HG03439 (cell line): ENCODE data around the gene MCUB.
A peak's percentile ranks its signal among the peaks of the same experiment; 100 is the strongest.
"Not testable (repeated sequence)": the region's sequence is repeated elsewhere in the genome, so short reads cannot be mapped to it uniquely, and the experiment has no call there.

Source experiments
- ATAC-seq: cut with Tn5 transposase; IDR thresholded peaks from one replicate; pipeline ENCODE4 v1.9.1; 2021; ENCODE audit warnings: mild to moderate bottlenecking, moderate library complexity; ENCODE audit not compliant: unreplicated experiment

Gene MCUB

GRCh38 chr4:109559983-109560686 lies at the start of gene MCUB:
Gene MCUB, plus strand, starts transcription at chr4:109560246. Its CDS starts 92 bp downstream, at chr4:109560338.
- ATAC-seq: peak; percentile 86

GRCh38 chr4:109510687-109511086 lies 49.4 kb upstream of the MCUB start:
- ATAC-seq: no peak

- no peak for ATAC-seq
These were observed 48.6 kb upstream of the MCUB start for GRCh38 chr4:109511414-109511813.

DNA sequence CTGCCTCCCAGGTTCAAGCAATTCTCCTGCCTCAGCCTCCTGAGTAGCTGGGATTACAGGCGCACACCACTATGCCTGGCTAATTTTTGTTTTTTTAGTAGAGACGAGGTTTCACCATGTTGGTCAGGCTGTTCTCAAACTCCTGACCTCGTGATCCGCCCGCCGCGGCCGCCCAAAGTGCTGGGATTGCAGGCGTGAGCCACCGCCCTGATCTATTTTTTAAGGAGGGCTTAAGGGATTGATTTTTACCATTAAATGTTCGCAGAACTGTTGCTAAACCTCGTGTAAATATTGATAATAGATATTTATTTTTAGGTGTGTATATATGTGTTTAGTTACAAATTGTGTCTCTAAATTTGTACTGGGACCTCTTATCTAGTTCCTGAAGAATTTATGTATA lies 46.7 kb upstream of the MCUB start:
- ATAC-seq: not testable (repeated sequence)

GRCh38 chr4:109532182-109532581 lies 27.9 kb upstream of the MCUB start:
- no peak for ATAC-seq

DNA sequence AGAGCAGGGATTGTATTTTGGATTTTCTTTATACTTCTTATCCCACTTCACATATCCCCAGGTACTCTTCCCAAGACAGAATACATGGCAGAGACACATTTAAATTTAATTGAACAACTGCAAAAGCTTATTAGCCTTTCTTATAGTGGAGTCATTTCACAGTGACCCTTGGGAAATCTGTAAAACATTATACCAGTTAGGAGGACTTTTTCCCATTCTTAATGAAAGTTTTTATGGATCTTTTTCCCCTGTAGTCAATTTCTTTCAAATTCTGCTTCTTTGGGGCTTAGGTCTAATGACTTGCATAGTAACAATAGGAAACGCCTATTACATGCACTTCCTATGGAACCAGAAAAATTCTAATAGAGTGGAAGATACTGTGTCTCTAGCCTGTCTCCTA lies 14.6 kb upstream of the MCUB start:
- no peak for ATAC-seq

GRCh38 chr4:109547394-109547793 lies 12.7 kb upstream of the MCUB start:
- ATAC-seq: no peak

DNA sequence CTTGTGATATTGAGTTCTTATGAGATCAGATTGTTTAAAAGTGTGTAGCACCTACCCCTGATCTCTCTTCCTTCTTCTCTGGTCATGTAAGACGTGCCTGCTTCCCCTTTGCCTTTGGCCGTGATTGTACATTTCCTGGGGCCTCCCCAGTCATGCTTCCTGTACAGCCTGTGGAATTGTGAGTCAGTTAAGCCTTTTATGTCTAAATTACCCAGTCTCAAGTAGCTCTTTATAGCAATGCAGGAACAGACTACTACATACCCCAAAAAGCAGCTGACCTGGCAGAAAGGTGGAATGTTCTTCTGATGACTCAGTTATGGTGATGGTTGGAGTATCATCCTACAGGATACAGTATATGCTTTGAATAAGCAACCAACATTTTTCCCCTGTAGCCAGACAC lies 11.4 kb upstream of the MCUB start:
- no peak for ATAC-seq

- no peak for ATAC-seq
These were observed 7.8 kb upstream of the MCUB start for GRCh38 chr4:109552237-109552636.

DNA sequence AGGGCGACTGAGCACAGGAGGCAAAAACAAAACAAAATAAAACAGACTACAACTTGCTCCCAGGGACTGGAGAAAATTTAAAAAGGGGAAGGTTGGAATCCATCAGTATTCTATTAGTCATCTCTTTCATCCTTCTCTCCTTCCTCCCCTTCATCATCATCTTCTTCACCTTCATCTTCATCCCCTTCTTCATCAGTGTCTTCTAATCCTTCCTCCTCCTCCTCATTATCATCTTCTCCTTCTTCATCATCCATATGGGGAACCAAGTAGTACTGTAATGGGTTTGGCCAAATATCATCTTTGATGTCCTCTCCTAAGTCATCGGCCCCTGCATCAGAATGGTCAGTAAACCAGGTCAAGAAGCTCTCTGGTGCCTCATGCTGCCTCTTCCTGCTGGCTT lies 6.9 kb upstream of the MCUB start:
- no peak for ATAC-seq

DNA sequence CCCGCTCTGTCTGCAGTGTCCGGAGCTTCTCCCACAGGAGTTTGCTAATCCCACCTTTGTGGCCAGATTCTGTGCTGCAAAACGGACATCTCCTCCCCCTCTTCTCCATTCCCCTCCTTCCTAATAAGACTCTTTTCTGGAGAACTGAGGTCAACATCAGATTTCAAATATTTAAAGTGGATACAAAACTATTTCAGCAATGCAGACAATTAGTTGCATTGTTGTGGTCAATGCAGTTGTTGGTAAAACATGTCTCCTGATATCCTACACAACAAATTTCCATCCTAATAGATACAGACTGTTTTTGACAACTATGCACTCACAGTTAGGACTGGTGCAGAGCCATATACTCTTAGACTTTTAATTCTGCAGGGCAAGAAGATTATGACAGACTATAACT lies 5.1 kb upstream of the MCUB start:
- no peak for ATAC-seq

DNA sequence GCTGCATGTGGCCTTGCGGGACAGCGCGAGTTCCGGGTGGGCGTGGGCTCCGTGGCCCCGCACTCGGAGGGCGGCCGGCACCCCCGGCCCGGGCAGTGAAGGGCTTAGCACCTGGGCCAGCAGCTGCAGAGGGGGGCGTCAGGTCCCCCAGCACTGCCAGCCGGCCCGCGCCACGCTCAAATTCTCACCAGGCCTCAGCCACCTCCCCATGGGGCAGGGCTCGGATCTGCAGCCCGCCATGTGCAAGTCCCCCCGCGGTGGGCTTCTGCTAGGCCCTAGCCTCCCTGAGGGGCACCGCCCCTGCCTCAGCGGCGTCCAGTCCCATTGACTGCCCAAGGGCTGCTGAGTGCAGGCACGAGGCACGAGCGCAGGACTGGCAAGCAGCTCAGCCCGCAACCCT lies 2.6 kb upstream of the MCUB start:
- ATAC-seq: no peak

DNA sequence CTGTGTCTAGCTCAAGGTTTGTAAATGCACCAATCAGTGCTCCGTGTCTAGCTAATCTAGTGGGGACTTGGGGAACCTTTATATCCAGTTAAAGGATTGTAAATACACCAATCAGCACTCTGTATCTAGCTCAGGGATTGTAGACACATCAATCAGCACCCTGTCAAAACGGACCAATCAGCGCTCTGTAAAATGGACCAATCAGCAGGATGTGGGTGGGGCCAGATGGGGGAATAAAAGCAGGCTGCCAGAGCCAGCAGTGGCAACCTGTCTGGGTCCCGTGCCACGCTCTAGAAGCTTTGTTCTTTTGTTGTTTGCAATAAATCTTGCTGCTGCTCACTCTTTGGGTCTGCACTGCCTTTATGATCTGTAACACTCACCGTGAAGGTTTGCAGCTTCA lies 2.0 kb upstream of the MCUB start:
- not testable (repeated sequence) for ATAC-seq

- peak; percentile 36 for ATAC-seq
These were observed 442 bp upstream of the MCUB start for GRCh38 chr4:109559625-109559982.

GRCh38 chr4:109560687-109561461 lies 828 bp downstream of the MCUB start:
- ATAC-seq: peak; percentile 58

- no peak for ATAC-seq
These were observed 2.6 kb downstream of the MCUB start for GRCh38 chr4:109562457-109563239.

DNA sequence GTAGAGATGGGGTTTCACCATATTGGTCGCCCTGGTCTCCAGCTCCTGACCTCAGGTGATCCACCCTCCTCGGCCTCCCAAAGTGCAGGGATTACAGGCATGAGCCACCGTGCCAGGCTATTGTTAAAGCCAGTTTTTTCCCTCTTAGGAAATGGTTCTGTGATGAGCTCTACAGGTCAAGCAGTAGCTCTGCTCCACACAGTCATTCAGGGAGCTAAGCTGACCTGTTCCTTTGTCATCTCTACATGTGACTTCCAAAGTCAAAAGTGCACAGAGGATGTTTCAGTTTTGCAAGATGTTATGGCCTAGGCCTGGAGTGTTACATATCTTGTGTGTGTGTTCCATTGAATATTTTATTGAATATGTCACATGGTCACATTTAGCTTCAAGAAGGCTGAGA lies 11.4 kb downstream of the MCUB start:
- no peak for ATAC-seq

DNA sequence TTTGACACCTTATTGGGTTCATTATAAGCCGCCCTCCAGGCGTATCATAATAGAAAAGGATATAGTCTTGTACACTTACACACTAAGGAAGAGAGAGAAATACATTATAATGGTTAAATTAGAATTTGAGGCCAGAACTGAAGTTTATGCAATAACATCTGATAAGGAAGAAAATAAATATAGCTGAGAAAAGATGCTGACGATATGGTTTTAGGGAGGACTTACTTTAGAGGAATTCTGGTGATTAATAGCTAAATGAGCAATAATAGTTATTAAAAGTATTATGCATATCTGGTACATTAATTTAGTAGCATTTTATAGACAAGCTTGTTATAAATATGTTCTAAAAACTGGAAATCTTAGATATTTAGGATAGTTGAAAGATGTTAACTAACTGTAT lies 12.1 kb downstream of the MCUB start:
- no peak for ATAC-seq

GRCh38 chr4:109574443-109574850 lies 14.4 kb downstream of the MCUB start:
- ATAC-seq: no peak

DNA sequence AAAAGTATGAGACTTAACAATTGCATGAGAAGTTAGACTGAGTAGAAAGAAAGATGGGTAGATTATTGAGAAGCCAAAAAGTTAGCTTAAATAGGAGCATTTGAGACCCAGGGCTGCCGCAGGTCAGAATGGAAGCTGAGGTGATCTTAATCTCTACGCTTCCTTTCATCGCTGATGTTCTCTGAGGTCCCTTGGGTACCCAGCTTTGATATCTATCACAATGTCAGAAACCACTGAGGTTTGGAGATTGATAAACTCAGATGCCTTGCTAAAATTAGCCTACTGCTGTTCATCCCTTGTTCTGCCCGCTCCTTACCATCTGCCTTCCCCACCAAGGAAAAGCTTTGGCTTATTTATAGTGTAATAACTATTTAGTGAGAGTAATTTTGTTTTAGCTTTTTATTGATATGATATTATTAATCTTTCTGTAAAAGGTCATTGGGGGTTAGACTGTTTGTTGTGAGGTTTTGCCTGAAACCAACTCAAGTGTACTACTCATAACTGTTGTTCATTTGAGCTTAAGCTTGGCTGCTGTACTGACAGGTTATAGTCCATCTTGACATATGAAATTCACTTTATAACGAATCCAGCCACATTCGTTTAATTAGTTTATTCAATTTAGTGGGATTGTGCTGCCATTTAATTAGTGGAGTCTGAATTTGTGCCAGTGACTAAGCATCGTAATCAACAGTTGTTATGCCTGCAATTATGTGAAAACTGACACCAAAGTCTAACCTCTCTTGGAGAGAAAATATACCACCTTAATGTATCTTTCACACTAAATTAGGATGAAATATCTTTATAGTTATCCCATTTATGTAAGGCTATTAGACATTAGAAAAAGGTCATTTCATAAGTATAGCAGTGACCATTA lies 15.1 kb downstream of the MCUB start:
- ATAC-seq: no peak

GRCh38 chr4:109576462-109576861 lies 16.4 kb downstream of the MCUB start:
- ATAC-seq: no peak
